Measurements from ENCODE around the gene L3MBTL3.

DNA sequence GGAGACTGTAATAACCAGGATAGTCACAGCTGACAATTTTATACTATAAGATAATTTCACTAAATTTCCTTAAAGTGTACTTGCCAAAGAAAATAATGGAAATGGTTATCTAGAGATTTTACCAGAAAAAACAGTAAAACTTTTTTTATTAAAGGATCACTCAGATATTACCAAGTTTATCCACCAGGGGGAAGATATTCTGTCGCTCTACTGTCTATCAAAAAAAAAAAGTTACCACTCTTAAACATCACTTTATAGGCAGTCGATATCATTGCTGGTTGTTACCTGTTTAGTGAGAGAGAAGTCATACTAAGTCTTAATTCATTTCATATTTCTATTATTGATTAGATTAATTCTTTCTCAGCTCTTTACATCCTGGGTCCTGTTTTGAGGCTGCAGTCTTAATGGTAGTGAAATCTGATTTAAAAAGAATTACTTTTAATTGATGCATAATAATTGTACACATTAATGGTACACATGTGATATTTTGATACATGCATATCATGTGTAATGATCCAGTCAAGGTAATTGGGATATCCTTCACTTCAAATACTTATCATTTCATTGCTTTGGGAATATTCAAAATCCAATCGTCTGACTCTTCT, 18.9 kb downstream of the L3MBTL3 start:
- TF ChIP-seq, protein P1, sequence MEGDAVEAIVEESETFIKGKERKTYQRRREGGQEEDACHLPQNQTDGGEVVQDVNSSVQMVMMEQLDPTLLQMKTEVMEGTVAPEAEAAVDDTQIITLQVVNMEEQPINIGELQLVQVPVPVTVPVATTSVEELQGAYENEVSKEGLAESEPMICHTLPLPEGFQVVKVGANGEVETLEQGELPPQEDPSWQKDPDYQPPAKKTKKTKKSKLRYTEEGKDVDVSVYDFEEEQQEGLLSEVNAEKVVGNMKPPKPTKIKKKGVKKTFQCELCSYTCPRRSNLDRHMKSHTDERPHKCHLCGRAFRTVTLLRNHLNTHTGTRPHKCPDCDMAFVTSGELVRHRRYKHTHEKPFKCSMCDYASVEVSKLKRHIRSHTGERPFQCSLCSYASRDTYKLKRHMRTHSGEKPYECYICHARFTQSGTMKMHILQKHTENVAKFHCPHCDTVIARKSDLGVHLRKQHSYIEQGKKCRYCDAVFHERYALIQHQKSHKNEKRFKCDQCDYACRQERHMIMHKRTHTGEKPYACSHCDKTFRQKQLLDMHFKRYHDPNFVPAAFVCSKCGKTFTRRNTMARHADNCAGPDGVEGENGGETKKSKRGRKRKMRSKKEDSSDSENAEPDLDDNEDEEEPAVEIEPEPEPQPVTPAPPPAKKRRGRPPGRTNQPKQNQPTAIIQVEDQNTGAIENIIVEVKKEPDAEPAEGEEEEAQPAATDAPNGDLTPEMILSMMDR (IDR thresholded peaks at IDR 0.05; ENCODE audit: insufficient read depth, low read length, poor library complexity, severe bottlenecking), result peak; percentile 20
- no peak for TF ChIP-seq EZH2phosphoT487 (conservative IDR thresholded peaks at IDR 0.05; ENCODE audit: low read length)

All from SU-DHL-6 (cell line).